Spinal cord (tissue), 10 donors: Measurements from ENCODE around the gene TBC1D1. TPM values are rescaled to one million over a fixed set of nuclear protein-coding genes. Genes with fewer than 3 reads are reported as not detected.

Experiments
- DNase-seq, 6 donors: peaks; one replicate each; pipeline versions ENCODE4 v3.0.0 to v3.0.0-alpha.2; 2013 to 2015; ENCODE audit warnings: low spot score in 6 of 6, low read depth in 4 of 6
- H3K27ac ChIP-seq: one replicate; pipeline ENCODE4 v1.5.1; 2013; ENCODE audit warnings: low read depth, low read length, control low read depth
- H3K27me3 ChIP-seq: one replicate; pipeline ENCODE4 v1.6.1; 2013; ENCODE audit warnings: low read length; ENCODE audit not compliant: control insufficient read depth, insufficient read depth
- H3K36me3 ChIP-seq: one replicate; pipeline ENCODE4 v1.6.1; 2013; ENCODE audit warnings: low read length; ENCODE audit not compliant: control insufficient read depth, insufficient read depth
- H3K4me1 ChIP-seq: one replicate; pipeline ENCODE4 v1.6.1; 2013; ENCODE audit warnings: low read length; ENCODE audit not compliant: control insufficient read depth, insufficient read depth
- H3K4me3 ChIP-seq: one replicate; pipeline ENCODE4 v1.5.1; 2013; ENCODE audit warnings: low read depth, low read length, control low read depth
- H3K9me3 ChIP-seq: one replicate; pipeline ENCODE4 v1.6.1; 2013; ENCODE audit warnings: low read length; ENCODE audit not compliant: control insufficient read depth, insufficient read depth
- WGBS: methylation state at CpG from one replicate; pipeline ENCODE4 v1.1.5; 2013; ENCODE audit warnings: missing lambda C conversion rate; ENCODE audit not compliant: insufficient coverage; 5-methylcytosine and 5-hydroxymethylcytosine counted together
- polyA plus RNA-seq, 2 donors: library from polyadenylated mRNA; unstranded; fragments of 120-200 nt; gene quantifications; one replicate each; pipeline ENCODE4 v1.2.1, GENCODE V29; 2013; ENCODE audit not compliant: insufficient read length in 2 of 2
- total RNA-seq, 2 donors: library from RNA; depleted of rRNA in 1 of 2; stranded (reverse); fragments of 120-200 nt in 1 of 2; fragments of >200 nt in 1 of 2; gene quantifications; one replicate each; pipeline versions ENCODE4 v1.2.3 to v1.2.4, GENCODE V29; 2013 to 2014
- donor health status: healthy.

The TBC1D1 gene
- total and polyA plus RNA-seq, 4 donors, result 49.0 to 59.0 (median 53.9) TPM

DNA sequence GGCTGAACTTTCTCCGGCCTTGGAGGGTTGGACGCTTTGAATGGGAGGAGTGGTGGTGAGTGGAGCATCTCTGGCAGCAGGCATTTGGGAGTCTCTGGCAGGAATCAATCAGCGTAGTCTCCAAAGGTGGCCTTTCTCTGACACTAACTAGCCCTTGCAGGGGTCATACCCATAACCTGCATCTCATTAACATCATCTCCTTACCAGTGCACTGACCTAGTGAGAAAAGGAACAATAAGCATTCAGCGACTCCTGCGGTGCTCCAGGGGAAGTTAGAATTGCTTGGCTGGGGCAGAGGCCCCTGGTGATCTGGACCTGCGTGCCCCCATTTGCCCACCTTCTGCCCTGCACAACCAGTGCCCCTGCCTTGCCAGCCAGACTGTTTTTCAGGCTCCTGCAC, 231.2 kb downstream of the TBC1D1 start:
- Histone ChIP-seq H3K4me3 (no peak overlapping the region), H3K27me3 (no peaks in the 10 kb centered on the region), H3K27ac (no peak overlapping the region), H3K36me3 (peaks cover 12% of the 10 kb centered on the region), H3K4me1 (peaks cover 3% of the 10 kb centered on the region), H3K9me3 (no peaks in the 10 kb centered on the region)
- DNase-seq, result no peak
- 49% methylated on average over 4 of the region's 6 CpGs for WGBS

DNA sequence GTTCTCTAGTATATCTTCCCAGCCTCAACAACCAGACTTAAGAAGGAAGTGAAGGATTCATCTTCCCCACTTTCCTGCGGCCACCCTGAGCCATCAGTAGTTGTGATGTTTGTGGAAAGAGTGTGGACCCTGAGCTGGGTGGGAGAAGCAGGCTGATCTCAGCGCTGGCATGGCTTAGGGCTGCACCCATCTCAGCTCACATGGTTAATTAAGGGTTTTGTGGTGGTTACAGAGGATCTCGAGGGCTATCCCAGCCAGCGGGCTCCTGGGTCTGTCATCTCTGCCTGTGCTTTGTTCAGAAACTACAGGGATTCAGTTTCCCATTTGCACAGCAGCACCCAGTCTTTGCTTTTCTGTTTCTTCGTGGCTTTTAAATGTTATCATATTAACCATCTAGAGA, 232.7 kb downstream of the TBC1D1 start:
- DNase-seq, result no peak
- peaks cover 7% of the 10 kb centered on the region for H3K36me3 ChIP-seq
- H3K9me3 ChIP-seq, result no peaks in the 10 kb centered on the region
- no peak overlapping the region for H3K27ac ChIP-seq
- 55% methylated on average over 4 of the region's 5 CpGs for WGBS
- no peak overlapping the region for H3K4me3 ChIP-seq
- peaks cover 7% of the 10 kb centered on the region for H3K4me1 ChIP-seq
- no peaks in the 10 kb centered on the region for H3K27me3 ChIP-seq

DNA sequence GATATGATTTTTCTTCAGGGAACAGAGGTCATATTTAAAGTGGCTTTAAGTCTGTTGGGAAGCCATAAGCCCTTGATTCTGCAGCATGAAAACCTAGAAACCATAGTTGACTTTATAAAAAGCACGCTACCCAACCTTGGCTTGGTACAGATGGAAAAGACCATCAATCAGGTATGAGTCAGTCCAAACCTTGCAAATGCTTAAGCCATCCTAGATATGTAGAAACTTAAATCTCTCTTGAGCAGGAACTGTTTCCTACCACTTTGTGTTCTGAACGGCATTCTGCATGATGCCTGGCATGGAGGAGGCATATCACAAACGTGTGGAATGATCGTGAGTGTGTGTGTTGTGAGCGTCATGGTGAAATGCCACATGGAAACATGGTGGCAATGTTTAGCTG, 234.1 kb downstream of the TBC1D1 start:
- peaks cover 5% of the 10 kb centered on the region for H3K36me3 ChIP-seq
- H3K27ac ChIP-seq, result no peak overlapping the region
- no peak overlapping the region for H3K4me3 ChIP-seq
- H3K9me3 ChIP-seq, result no peaks in the 10 kb centered on the region
- WGBS, result 97% methylated on average over 5 of the region's 5 CpGs
- no peak for DNase-seq
- H3K27me3 ChIP-seq, result no peaks in the 10 kb centered on the region
- H3K4me1 ChIP-seq, result peaks cover 11% of the 10 kb centered on the region

DNA sequence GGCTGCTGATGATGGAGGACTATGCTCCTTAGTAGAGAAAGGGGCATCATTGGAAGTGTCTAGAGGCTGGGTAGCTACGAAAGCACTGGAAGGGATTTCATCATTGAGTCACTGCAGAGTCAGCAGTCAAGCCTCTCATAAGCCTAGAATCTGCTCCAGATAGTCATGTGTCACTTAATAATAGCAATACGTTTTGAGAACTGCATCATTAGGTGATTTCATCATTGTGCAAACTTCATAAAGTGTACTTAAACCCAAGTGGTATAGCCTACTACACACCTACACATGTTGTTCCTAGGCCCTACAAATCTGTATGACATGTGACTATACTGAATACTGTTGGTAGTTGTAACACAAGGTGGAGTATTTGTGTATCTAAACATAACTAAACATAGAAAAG, 234.9 kb downstream of the TBC1D1 start:
- Histone ChIP-seq H3K4me3 (no peak overlapping the region), H3K36me3 (peaks cover 5% of the 10 kb centered on the region), H3K9me3 (no peaks in the 10 kb centered on the region), H3K4me1 (peaks cover 11% of the 10 kb centered on the region), H3K27ac (no peak overlapping the region), H3K27me3 (no peaks in the 10 kb centered on the region)
- no peak for DNase-seq
- WGBS, result 100% methylated on average over 1 of the region's 2 CpGs

DNA sequence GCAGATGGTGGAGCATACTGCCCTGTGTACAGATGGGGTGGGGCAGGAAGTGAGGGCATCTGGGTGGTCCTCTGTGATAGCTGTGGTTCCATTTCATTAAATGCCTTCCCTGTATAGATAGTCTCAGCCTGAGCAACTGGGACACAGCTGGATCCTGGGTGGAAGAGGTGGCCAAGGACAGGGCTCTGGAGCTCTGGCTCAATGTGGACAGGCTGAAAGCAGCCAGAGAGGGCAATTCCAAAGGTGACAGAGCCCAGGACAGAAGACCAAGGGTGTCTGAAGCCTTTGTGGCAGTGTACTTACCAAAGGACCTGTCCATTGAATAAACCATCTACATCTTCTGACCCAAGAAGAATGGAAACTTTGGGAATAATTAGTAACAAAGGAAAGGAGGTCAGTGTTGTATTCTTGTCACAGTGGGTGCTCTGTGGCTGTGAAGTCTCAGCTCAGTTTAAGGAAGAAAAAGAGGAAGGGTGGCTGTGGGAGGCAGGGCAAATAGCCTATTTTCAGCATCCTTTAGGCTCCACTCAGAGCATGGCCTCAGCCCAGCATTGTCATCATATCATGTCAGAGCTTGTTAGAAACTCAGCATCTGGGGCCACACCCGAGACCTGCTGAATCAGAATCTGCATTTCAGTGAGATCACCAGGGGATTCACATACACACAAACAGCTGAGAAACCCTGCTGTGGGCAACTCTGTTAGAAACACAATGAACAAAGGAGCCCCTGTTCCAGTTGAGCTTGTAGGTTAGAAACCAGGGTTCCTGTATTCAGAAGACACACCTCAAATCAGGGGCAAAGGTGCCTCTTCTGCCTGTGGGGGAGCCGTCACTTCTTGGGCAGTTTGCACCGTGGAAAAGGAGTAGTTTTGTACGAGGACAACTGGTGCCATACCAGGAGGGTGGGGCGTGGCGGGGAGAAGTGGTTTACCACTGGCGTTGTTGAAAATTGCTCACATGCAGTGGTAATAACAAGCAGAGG, 237.9 kb downstream of the TBC1D1 start:
- DNase-seq, result peak in 1 of 6 donors; percentile 13
- Histone ChIP-seq H3K27me3 (no peaks in the 10 kb centered on the region), H3K27ac (peak overlapping the region; percentile 58), H3K36me3 (peaks cover 3% of the 10 kb centered on the region), H3K4me1 (peaks cover 16% of the 10 kb centered on the region), H3K9me3 (no peaks in the 10 kb centered on the region), H3K4me3 (no peak overlapping the region)
- WGBS, result 57% methylated on average over 7 of the region's 7 CpGs

DNA sequence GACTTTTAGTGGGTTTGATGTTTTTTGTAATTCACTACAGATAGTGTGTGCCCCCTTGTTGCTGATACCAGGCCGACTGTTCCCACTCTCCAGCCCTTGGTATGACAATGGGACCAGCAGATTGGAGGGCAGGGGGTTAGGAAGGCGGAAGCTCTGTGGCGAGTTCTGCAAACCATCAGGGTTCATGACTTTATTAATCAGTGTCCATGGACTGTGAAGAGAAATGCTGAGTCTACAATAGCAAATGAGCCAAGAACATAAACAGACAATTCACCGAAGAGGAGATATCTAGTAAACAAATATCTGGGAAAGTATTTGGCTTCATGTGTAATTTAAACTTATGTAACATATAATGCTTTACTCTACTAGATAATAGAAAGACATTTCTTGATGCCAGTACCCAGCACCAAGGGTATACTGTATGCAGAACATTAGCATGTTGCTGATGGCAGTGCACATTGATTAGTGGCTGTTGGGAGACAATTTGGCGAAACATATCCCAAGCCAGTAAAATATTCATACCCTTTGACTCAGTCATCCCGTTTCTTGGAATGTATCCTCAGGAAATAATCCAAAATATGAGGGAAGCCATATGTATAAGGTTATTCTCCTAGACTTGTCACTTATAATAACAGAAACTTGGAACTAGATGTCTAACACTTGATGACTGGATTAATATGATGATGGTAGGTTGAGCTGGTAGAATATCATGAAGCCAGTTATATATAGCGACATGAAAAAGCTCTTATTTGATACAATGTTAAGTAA, 238.8 kb downstream of the TBC1D1 start:
- DNase-seq, result peak in 1 of 6 donors; percentile 23
- peaks cover 3% of the 10 kb centered on the region for H3K36me3 ChIP-seq
- H3K27me3 ChIP-seq, result no peaks in the 10 kb centered on the region
- no peaks in the 10 kb centered on the region for H3K9me3 ChIP-seq
- 94% methylated on average over 2 of the region's 7 CpGs for WGBS
- peak overlapping the region; percentile 16 for H3K27ac ChIP-seq
- no peak overlapping the region for H3K4me3 ChIP-seq
- peaks cover 16% of the 10 kb centered on the region for H3K4me1 ChIP-seq

DNA sequence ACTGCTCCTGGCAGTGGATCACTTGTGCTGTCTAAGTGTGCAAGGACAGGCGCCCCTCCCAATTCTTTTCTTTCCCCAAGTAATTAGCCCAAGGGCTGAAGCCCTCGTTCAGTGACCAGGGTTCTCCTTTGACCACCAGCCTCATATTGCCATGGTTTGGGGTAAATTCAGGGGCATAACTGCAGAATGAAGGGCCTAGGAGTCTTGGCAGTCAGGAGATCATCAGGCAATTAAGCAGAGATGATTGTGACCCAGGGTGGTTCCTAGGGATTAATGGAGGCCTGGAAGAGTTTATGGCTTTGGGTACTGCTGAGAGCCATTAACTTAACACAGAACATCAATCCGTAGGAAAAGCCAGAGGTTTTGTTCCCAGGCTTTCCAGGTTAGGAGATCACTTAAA, 240.0 kb downstream of the TBC1D1 start:
- Histone ChIP-seq H3K27ac (peak overlapping the region; percentile 90), H3K9me3 (no peaks in the 10 kb centered on the region), H3K36me3 (peaks cover 5% of the 10 kb centered on the region), H3K4me3 (no peak overlapping the region), H3K4me1 (peaks cover 16% of the 10 kb centered on the region), H3K27me3 (no peaks in the 10 kb centered on the region)
- DNase-seq, result no peak
- WGBS, result 14% methylated on average over 1 of the region's 3 CpGs

DNA sequence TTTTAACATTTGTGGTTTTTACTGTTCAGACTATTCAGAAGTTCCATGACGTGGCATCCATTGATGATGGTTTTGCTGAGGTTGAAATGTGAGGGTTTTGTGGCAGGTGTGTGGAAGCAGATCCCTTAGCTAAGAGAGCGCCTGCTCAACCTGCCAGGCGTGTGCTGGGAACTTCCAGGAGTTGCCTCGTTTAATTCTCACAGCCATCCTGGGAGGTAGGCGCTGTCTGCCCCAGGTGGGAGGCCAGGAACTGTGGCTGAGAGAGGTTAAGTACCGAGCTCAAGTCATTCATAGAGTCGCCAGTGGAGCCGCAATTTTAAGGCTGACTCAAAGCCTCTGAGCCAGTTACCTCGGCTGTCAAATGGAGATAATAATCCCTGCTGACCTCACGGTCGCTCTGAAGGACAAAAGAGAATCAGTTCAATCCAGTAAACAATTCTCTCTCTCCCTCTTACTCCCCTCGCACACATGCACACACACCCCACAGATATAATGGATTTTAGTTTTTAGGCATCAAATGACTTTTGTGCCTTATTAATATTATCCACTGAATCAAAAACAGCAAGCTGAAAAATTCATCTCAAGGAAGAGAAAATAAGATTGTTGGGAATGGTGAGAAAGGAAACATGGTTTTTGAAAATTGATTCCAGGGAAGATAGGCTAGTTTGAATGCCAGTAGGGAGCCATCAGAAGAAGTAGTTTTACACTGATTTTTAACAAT, 240.6 kb downstream of the TBC1D1 start:
- peak overlapping the region; percentile 90 for H3K27ac ChIP-seq
- DNase-seq, result peak in 1 of 6 donors; percentile 38
- no peak overlapping the region for H3K4me3 ChIP-seq
- H3K9me3 ChIP-seq, result no peaks in the 10 kb centered on the region
- H3K27me3 ChIP-seq, result no peaks in the 10 kb centered on the region
- peaks cover 16% of the 10 kb centered on the region for H3K4me1 ChIP-seq
- H3K36me3 ChIP-seq, result peaks cover 5% of the 10 kb centered on the region
- WGBS, result 53% methylated on average over 9 of the region's 12 CpGs

DNA sequence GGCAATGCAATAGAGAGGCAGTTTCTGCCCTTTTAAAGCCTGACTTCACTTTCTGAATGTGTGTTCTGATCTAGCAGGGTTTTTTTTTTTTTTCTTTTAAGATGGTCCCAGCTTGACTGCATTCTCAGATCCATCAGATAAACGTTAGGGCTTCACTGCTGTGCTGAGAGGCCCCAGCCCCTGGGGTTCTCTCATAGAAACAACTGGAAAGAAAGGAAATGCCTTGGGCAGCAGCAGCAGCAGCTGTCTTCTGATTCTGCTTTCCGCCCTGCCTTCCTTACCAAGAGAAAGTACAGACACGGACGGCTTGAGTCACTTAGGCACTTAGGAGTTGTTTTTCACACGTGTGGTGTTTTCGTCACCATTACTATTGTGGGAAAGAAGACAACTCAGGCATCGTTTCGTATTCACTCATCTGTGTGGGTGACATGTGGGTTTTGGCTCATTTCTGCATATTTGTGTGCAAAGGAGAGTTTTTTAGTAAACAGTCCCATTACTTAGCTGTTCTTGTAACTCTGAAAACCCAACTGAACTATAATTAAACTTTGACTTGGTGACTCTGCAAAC, 241.3 kb downstream of the TBC1D1 start:
- 37% methylated on average over 6 of the region's 8 CpGs for WGBS
- DNase-seq, result peak in 5 of 6 donors; percentile 26 to 81 (median 47)
- Histone ChIP-seq H3K36me3 (peaks cover 10% of the 10 kb centered on the region), H3K4me3 (no peak overlapping the region), H3K9me3 (no peaks in the 10 kb centered on the region), H3K27me3 (no peaks in the 10 kb centered on the region), H3K27ac (peak overlapping the region; percentile 90), H3K4me1 (peaks cover 16% of the 10 kb centered on the region)
